Measurements from ENCODE around the gene TMEM14A. TPM values are rescaled to one million over a fixed set of nuclear protein-coding genes. Genes with fewer than 3 reads are reported as not detected.
A peak's percentile ranks its signal among the peaks of the same experiment; 100 is the strongest.

The TMEM14A gene
- total RNA-seq, 1 experiment from 2014 or later = 7.3 TPM

- Histone ChIP-seq H2BK12ac (ENCODE audit: insufficient read length, low read depth, low read length) (no peak overlapping the region), H4K91ac (ENCODE audit: insufficient read length, low read depth, low read length) (no peak overlapping the region), H3K79me1 (ENCODE audit: insufficient read depth, low read depth, low read length, poor library complexity, severe bottlenecking) (no peaks in the 10 kb centered on the region), H4K20me1 (ENCODE audit: control insufficient read depth, insufficient read depth, insufficient read length) (no peaks in the 10 kb centered on the region), H2BK5ac (ENCODE audit: insufficient read length, low read length) (no peak overlapping the region), H3K4ac (ENCODE audit: low read depth, low read length) (no peak overlapping the region), H2AK5ac (ENCODE audit: insufficient read length, low read length) (no peak overlapping the region), H3K4me1 (ENCODE audit: insufficient read depth, low read length) (no peaks in the 10 kb centered on the region), H3K27ac (ENCODE audit: insufficient read length, low read depth, low read length) (no peak overlapping the region), H3K23me2 (ENCODE audit: insufficient read length, low read depth, low read length, poor library complexity, severe bottlenecking) (no peaks in the 10 kb centered on the region), H3K4me2 (ENCODE audit: insufficient read depth, insufficient read length, low read length) (no peak overlapping the region), H3K27me3 (ENCODE audit: insufficient read depth, low read length) (no peaks in the 10 kb centered on the region), H3K23ac (ENCODE audit: insufficient read length, low read depth, low read length) (no peak overlapping the region), H4K5ac (ENCODE audit: insufficient read length, low read depth, low read length) (no peak overlapping the region), H3K79me2 (ENCODE audit: insufficient read depth, low read length) (no peaks in the 10 kb centered on the region), H2AFZ (ENCODE audit: low read length) (no peak overlapping the region), H3K56ac (ENCODE audit: insufficient read length, low read depth, low read length) (no peak overlapping the region), H2BK120ac (ENCODE audit: low read depth, low read length, poor library complexity, severe bottlenecking) (no peak overlapping the region), H3T11ph (ENCODE audit: low read length) (no peak overlapping the region), H4K8ac (replicated peaks; ENCODE audit: insufficient read length, low read depth, low read length) (no peak overlapping the region), H3K18ac (ENCODE audit: insufficient read length, low read depth, low read length) (no peak overlapping the region), H2BK15ac (ENCODE audit: low read depth, low read length) (no peak overlapping the region), H3K14ac (ENCODE audit: insufficient read depth, low read length) (no peak overlapping the region), H3K9me3 (ENCODE audit: control insufficient read depth, low read depth, low read length) (no peaks in the 10 kb centered on the region), H3K9ac (ENCODE audit: extremely low read depth, insufficient read length, low read length) (no peak overlapping the region), H2BK20ac (ENCODE audit: low read depth, low read length, poor library complexity, severe bottlenecking) (no peak overlapping the region)
- TF ChIP-seq, protein P1, sequence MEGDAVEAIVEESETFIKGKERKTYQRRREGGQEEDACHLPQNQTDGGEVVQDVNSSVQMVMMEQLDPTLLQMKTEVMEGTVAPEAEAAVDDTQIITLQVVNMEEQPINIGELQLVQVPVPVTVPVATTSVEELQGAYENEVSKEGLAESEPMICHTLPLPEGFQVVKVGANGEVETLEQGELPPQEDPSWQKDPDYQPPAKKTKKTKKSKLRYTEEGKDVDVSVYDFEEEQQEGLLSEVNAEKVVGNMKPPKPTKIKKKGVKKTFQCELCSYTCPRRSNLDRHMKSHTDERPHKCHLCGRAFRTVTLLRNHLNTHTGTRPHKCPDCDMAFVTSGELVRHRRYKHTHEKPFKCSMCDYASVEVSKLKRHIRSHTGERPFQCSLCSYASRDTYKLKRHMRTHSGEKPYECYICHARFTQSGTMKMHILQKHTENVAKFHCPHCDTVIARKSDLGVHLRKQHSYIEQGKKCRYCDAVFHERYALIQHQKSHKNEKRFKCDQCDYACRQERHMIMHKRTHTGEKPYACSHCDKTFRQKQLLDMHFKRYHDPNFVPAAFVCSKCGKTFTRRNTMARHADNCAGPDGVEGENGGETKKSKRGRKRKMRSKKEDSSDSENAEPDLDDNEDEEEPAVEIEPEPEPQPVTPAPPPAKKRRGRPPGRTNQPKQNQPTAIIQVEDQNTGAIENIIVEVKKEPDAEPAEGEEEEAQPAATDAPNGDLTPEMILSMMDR (conservative IDR thresholded peaks at IDR 0.05) = no peak
- no peak overlapping the region; a peak in 1 of 5 replicates for H3K4me3 Mint-ChIP-seq
- no peak for DNase-seq
- no peaks in the 10 kb centered on the region for H3K36me3 Mint-ChIP-seq (ENCODE audit: insufficient read depth in 1 of 3, low read depth in 3 of 3)
- H3K27me3 Mint-ChIP-seq (ENCODE audit: low read depth) = no peaks in the 10 kb centered on the region
- WGBS (ENCODE audit: extremely low coverage, insufficient read length, low lambda C conversion rate) = no CpG with 5 or more reads among the region's 5 CpGs
- no peaks in the 10 kb centered on the region for H3K9me3 Mint-ChIP-seq
- H3K4me1 Mint-ChIP-seq = peaks cover 13 to 14% of the 10 kb centered on the region in 2 experiments
- peak overlapping the region in 1 of 3 experiments; percentile 42; a peak in 2 of 7 replicates for H3K27ac Mint-ChIP-seq
Observed at GRCh38 chr6:52635049-52635577, 35.8 kb upstream of the TMEM14A start.
